Stimulated activated CD8-positive, alpha-beta memory T cell treated with anti-CD3 and anti-CD28 coated beads, Interleukin-4, amount 100 ng/mL, for 1 hour (primary cell): Measurements from ENCODE around the gene UCHL3.
"Not testable (repeated sequence)": the region's sequence is repeated elsewhere in the genome, so short reads cannot be mapped to it uniquely, and the experiment has no call there.

Experiments
- DNase-seq, 2 donors: peaks; one replicate each; pipeline ENCODE4 v3.0.0-alpha.2; 2020; ENCODE audit warnings: low read depth in 2 of 2, low spot score in 1 of 2

Gene UCHL3

DNA sequence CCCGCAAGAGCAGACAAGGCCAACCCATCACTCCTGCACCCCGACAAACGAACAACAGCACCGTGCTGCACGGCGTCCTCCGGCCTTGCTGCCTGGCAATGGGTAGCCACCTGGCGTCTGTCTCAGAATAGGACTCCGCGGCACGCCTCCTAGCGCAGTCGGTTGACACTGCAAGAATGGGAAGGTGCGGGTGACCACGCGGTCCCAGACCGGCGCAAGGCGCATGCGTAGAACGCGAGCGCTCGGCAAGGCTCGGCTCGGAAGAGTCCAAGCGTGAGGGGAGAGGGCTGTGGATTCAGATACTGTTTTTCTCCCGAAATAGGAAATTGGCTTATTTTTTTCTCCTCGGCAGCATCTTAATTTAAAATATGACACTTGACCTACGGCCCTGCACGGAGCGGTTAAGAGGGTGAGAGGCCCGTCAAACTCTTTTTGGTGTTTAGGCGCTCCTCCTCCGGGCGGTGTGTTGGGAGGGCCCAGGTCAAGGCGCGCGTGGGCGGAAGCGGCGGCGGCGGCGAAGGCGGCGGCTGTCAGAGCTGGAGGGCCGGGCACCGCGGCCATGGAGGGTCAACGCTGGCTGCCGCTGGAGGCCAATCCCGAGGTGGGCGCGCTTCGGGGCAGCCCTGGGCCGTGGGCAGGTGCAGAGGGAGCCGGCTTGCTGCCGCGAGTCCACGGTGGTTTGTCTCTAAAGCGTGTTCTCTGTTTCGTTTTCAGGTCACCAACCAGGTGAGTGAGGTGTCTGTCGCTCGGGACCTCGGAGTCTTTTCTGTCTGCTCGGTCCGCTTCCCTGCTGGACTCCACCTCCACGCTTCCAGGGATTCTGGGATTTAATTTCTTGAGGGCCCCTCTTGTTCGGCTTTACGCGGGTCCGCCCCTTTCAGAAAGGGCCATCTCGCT, at the start of gene UCHL3:
UCHL3 (plus strand) TSS at position 530 of the 897 bp plus-strand sequence; CDS start at position 560, 30 bp downstream.
- DNase-seq, result peak; percentile 92 to 96

DNA sequence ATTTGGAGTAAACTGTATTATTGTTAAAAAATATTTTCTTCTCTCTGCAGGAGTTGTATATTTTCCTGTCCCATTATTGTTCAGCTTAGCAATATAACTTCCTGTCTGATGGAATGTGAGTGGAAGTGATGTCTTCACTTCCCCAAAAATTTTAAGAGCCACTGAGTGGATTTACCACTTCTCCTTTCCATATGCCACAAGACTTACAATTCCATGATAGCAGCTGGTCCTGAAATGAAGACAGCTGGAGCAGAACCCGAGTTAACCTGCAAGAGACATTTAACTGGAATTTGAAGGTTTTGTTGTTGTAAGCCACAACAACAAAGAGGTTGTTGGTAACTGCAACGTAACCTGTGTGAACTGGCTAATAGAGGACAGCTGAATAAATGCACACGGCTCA, 44.3 kb upstream of the UCHL3 start:
- DNase-seq, result no peak

DNA sequence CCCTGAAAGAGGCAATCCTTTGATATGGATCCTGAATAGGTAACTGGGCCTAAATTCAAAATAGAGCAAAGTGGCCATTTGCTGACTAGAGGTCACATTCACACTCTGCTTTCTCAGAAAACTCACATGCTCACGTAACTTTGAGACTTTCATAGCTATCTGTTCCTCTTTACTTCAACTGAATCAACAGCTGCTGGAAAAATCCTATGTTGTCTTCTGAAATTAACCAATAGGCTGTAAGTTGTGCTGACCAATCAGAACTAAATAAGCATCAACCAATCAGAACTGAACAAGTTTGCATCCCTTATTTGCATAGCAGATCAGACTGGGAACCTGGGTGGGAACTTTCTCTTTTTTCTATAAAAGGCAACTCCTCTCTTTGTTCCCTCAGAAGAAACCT, 43.6 kb upstream of the UCHL3 start:
- no peak for DNase-seq

DNA sequence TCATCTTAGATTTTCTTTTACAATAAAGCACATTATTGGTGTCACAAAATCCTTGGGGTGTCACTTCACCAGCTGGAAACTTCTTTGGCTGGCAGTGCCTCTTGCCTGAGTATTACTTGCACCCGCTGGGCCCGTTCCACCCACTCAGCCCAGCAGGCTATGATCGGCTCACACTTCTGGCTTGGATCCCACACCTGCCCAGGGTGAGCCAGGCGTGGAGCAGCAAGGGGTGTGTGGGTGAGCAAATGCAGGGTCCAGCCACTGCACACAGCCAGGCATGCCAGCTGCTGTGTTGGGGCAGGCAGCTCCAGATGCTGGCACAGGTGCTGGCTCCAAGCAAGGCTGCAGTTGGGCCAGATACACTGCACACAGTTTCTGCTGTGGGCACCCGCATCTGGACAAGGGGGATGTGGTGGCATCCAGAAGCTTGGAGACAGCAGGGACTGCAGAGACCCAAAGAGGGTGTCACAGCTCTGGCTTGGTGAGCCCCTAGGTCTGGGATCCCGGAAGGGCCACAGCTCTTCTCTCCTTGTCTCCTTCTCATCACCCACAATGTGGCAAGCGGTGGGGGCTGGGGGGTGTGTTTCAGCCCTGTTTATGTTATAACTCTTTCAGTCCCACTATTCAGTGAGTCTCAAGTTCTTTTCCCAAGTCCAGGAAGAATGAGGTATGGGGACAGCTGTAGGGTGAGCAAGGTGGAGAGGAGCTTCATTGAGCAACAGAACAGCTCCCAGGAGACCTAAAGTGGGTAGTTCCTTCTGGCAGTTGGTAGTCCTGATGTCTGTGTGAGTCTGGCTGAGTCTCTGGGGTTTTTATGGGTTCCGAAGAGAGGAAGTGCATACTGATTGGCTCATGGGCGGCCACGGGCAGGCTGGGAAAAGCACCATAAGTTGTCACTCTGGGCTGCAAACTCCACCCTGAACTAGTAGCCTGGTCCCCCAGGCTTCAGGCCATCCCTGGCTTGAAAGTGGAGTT, 42.3 kb upstream of the UCHL3 start:
- DNase-seq, result no peak

DNA sequence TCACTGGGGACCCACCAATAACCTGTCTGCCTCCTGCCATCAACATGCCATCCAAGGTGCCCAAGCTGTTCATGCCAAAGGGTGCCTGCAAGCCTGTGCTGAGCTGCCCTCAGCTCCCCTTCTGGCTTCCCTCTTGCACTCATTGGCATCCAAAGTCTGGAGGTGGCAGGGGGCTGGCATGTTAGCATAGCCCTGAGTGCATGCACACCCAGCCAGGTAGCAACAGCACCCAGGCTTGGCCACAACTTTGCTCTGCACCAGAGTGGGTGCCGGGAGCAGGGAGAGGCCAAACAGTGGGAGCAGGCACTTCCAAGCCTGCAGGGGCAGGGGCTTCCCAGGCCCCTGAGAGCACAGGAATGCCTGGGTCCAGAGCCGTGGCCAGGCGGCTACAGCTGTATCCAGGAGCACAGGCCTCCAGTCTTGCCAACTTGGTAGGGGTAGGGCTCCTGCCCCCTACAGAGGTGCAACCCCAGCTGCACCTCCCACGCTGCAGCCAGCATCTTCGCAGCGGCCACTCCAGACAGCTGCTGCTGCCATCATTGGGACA, 41.5 kb upstream of the UCHL3 start:
- DNase-seq, result no peak

DNA sequence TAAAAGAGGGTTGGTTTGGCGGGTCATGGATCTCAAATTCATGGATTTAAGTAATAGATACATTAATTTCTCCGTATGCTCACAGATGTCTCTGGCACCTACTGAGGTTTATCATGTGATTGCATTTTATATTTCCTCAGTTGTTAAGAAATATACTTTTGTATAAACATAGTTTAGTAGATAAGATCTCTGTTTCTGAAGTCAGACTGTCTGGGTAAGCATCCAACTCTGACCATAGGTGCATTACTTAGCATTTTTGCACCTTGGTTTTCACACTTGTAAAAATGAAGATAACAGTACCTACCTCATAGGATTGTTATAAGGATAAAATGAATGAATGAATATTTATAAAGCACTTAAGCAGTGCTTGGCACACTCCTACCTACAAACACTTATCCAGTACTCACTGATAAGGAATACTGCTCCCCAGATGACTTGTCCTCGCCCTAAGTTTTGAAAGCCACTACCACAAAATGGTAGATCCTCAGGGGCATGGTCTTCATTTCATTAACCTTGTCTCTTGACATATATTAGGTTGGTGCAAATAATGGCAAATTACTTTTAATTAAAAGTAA, 38.5 kb upstream of the UCHL3 start:
- DNase-seq, result no peak

DNA sequence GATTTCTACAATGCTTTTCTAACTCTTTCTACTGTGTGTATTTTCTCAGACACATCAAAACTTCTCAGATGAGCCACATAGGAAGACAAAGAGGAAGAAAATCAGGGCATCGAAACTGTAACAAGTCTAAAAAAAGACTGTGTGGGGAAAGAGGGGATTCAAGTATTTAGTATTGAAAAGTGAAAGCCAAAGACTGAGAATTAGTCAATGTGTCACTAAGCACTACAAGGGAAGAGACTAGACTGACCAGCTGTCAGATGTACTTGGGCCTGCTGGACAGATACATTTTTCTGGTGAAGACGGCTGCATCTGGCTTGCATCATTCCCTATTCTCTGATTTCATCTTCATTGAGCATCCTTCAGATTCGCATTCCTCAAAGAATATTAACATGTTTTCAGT, 37.3 kb upstream of the UCHL3 start:
- no peak for DNase-seq

DNA sequence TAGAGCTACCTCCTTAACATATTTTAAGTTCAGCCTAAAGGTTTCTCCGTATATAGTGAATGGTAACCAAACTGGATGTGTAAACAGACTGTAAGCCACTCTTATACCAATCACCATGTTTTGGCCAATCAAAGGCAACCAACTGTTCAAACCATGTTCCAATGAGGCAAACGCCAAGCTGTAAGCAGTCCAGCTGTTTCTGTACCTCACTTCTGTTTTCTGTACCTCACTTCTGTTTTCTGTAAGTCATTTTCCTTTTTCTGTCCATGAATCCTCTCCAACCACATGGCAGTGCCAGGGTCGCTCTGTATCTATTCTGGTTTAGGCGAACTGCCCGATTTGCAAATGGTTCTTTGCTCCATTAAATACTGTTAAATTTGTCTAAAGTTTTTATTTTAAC, 36.3 kb upstream of the UCHL3 start:
- DNase-seq, result no peak

DNA sequence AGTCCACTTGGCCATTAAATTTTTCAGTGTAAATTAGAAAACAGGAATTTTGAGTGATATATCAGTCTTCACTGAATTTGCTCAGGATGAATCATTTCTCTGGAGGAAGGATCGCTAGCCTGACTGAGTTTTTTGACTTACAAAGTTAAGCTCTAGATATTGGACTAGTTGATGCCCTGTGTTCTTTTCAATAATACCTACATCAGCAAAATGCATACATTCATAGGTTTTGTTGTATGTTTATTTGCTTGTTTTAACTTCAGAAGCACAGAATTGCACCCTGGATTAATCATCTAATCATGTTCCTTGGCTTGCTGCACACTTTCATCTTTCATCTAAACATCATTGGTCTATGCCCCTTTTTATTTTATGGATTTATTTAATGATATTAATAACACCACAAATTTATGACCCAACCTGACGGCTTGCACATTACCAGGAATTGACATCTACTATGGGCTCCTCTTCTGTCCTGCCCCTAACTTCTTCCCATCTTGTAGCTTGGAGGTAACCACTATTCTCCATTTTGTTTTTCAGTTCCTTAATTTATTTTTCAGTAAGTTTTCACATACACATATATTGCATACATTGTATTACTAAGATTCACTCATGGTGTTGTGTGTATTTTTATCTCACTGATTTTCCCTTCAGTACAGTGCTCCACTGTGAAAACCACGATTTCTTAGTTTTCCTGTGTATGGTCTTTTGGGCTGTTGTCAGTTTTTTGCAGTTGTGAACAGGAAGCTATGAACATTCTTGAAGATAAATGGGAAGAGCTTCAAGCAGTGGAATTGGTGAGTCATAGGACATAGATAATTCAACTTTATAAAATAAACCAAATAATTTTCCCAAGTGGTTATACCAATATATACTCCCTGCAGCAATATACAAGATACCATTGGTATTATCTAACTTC, 35.3 kb upstream of the UCHL3 start:
- no peak for DNase-seq

DNA sequence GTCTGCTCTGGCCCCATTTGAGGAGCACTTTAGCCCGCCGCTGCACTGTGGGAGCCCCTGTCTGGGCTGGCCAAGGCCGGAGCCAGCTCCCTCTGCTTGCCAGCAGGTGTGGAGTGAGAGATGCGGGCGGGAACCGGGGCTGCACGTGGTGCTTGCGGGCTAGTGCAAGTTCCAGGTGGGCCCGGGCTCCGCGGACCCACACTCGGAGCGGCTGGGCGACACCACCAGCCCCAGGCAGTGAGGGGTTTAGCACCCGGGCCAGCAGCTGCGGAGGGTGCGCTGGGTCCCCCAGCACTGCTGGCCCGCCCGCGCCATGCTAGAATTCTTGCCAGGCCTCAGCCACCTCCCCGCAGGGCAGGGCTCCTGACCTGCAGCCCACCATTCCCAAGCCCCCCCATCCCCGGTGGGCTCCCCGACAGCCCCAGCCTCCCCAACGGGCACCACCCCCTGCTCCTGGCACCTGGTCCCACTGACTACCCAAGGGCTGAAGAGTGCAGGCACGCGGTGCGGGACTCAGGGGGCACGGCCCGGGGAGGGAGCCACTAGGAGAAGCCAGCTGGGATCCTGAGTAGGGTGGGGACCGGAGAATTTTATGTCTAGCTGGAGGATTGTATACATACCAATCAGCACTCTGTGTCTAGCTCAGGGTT, 31.0 kb upstream of the UCHL3 start:
- no peak for DNase-seq

DNA sequence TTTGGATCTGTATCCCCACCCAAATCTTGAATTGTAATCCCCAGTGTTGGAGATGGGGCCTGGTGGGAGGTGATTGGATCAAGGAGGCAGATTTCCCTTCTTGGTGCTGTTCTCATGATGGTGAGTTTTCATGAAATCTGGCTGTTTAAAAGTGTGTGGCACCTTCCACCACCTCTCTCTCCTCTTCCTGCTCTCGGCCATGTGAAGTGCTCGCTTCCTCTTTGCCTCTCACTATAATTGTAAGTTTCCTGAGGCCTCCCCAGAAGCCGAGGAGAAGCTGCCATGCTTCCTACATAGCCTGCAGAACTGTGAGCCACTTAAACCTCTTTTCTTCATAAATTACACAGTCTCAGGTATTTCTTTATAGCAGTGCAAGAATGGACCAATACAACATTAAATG, 27.6 kb upstream of the UCHL3 start:
- no peak for DNase-seq

DNA sequence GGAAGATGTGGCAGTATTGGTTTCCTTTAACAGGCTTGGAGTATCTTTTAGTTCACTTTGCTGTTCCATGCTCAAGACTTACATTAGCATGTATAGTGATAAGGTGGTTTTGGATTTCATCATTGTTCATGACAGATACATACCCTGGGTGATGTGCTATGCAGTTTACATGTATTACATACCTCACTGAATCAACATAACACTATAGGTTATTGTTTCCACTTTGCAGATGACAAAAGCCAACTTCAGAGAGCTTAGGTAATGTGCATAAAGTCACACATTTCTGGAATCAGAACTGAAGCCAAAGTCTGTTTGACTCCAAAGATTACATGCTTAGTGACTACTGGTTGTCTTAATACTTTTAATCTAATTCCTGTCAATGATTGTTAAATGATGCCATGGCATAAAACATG, 19.0 kb upstream of the UCHL3 start:
- DNase-seq, result no peak

DNA sequence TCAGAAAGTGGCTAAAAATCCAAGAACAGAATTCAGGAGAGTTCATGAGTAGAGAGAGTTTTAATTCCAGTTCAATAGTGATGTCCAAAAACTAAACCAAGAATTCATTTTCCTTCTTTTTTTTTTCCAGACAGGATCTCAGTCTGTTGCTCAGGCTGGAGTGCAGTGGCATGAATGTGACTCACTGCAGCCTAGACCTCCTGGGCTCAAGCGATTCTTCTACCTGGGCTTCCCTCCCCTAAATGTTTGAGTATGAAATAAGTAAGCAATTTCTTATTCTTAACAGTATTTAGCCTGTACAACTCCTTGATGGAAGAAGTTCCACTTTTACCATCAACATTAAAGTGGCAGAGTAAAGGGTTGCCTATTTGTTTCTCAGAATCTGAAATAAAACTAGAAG, 15.7 kb upstream of the UCHL3 start:
- no peak for DNase-seq

DNA sequence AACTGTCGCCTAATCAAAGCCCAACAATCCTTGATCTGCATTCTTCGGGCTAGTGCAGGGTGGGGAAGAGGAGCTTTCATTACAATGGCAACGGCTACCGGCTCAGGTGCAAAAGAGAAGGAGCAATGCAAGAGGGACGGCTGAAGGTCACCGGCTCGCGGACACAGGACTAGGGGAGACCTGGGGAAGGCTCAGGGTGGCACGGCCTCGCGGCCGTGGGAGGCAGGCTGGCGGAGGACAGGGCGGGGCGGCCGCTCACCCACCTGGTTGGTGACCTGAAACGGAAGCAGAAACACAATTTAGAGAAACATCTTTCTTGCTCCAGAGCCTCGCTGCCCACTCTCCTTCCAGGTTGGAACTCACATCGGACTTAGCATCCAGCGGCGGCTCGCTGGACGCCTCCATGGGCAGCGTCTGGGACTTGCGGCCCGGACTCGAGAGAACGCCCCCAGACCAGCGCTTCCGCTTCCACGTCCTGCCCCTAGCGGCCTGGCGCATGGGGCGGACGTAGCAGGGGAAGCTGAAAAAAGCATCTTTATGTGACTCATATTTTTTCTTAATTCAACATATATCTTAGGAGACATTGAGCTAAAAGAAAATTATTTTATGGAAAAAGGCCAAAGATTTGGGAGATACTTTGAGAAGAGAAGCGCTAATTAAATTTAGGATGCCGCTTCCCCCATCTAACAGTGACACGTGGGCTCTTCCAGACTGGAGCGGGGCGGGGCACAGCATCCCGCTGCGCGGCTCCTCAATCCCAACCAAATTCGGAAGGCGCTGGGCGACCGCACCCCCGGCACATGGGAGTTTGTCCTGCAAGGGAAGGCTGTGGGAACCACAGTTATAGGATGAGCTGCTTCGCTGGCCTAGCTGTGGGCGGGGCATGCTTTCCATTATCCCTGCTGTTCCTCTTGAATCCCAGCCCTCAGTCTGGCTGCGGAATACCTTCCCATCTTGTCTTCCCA, 11.9 kb upstream of the UCHL3 start, which contains the start of gene COMMD6:
COMMD6 (minus strand) TSS at position 441 of the 965 bp plus-strand sequence; CDS start at position 405, 36 bp downstream.
- peak; percentile 29 to 48 for DNase-seq

DNA sequence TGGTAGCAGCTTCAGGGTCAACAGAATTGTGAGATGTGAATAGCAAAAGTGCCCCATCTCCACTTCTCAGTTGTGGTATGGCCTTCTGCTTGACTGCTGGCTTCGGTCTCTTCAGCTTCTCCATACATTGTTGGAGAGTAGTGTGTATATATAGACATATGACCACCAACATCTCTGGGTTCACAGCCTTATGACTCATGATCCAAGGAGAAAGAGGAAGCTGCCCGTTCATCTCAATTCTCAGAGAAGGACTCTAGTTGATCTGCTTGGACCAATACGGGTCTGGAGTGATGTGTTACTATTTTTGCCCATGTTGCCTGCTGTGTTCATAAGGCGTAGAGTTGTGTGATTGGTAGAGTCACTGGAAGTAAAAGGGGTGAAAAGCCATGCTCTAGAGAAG, 8.3 kb upstream of the UCHL3 start:
- no peak for DNase-seq

DNA sequence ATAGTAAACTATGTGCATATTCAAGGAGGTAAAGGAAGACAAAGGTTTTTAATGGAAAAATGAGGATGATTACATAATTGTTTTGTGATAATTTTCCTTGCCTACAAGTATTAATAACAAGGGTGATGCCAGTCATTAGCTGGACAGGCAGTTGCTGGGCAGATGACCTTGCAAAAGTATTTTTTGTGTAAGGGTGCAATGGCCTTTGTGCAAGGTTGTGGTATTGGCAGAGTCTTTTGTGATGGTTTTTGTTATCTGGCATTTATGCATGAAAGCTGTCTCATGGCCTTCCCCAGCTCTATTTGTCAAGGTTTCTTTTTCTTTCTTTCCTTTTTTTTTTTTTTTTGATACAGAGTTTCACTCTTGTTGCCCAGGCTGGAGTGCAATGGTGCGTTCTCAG, 7.6 kb upstream of the UCHL3 start:
- DNase-seq, result no peak

DNA sequence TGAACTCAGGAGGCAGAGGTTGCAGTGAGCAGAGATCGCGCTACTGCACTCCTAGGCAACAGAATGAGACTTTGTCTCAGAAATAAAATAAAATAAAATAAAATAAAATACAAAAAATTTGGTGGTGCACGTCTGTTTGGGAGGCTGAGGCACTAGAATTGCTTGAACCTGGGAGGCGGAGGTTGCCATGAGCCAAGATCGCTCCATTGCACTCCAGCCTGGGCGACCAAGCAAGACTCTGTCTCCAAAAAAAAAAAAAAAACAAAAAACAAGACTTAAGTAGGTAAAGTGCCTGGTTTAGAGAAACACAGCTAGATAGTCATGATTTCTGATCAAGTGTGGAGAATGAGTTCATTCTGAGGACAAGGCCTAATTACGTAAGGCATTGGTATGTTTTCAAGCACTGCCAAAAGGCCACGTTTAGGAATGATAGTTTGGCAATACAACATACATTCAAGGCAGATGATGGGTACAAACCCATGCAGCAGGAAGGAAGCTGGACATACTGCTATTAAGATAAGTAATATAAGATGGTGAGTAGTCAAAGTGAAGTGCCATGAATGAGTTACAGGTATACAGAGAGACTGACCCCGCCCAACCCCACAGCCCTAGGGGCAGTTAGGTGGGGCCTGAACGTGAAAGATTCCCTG, 4.8 kb upstream of the UCHL3 start:
- no peak for DNase-seq

DNA sequence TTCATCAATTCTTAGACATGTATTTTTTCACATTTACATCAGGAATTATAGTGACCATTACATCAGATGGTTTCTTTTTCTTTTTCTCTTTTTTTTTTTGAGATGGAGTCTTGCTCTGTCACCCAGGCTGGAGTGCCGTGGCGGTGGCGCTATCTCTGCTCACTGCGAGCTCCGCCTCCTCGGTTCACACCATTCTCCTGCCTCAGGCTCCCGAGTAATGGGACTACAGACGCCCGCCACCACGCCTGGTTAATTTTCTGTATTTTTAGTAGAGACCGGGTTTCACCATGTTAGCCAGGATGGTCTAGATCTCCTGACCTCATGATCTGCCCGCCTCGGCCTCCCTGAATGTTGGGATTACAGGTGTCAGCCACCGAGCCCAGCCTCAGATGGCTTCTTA, 4.2 kb upstream of the UCHL3 start:
- not testable (repeated sequence) for DNase-seq
